ENCODE results near the gene CDH20.

- TF ChIP-seq CTCF (IDR thresholded peaks at IDR 0.05 in 8 of 11, conservative IDR thresholded peaks at IDR 0.05 in 3 of 11) (no peak), POLR2A (IDR thresholded peaks at IDR 0.05) (no peak), POLR2AphosphoS5 (IDR thresholded peaks at IDR 0.05) (no peak)
These were observed 86.5 kb downstream of the CDH20 start for GRCh38 chr18:61419763-61420162.
